ENCODE data around the gene DACT3.
A peak's percentile ranks its signal among the peaks of the same experiment; 100 is the strongest.

Gene DACT3, protein sequence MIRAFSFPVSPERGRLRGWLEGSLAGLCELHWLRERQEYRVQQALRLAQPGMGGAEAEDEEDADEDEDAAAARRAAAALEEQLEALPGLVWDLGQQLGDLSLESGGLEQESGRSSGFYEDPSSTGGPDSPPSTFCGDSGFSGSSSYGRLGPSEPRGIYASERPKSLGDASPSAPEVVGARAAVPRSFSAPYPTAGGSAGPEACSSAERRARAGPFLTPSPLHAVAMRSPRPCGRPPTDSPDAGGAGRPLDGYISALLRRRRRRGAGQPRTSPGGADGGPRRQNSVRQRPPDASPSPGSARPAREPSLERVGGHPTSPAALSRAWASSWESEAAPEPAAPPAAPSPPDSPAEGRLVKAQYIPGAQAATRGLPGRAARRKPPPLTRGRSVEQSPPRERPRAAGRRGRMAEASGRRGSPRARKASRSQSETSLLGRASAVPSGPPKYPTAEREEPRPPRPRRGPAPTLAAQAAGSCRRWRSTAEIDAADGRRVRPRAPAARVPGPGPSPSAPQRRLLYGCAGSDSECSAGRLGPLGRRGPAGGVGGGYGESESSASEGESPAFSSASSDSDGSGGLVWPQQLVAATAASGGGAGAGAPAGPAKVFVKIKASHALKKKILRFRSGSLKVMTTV

DNA sequence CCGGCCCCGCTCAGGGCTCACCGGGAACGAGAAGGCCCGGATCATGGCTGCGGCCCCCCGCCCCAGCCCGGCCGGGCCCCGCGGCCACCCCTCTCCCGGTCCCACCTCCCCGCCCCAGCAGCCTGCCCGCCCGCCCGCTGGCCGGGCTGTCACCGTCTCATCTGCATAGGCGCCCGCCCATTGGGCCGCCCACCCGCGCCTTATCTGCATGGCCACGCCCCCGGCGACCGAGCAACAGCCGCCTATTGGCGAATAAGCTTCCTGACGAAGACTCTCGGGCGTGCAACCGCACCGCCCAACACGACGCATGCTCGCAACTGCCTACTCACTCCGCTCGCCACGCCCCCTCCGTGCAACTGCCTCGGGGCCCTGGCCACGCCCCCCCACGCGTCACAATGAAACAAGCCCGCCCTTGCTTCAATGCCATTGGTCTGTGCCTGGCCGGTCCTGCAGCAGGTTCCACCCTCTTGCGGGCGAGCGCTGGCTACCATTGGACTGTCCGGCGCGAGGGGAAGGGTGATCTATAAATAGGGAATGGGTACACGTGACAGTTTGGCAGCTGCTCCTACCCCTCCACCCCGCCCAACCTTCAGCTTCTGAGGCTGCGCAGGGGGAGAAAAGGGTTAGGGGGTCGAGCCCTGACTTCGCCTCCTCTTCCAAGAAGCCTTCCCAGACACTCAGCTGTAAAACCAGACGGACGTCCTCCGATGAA lies at the start of gene DACT3:
Gene DACT3, minus strand, starts transcription at position 163 of the 712 bp plus-strand sequence. Its CDS starts 118 bp downstream, at position 45.
- H3K4me1 ChIP-seq: peaks cover 3 to 42% (median 23%) of the 10 kb centered on the region in 4 donors

DNA sequence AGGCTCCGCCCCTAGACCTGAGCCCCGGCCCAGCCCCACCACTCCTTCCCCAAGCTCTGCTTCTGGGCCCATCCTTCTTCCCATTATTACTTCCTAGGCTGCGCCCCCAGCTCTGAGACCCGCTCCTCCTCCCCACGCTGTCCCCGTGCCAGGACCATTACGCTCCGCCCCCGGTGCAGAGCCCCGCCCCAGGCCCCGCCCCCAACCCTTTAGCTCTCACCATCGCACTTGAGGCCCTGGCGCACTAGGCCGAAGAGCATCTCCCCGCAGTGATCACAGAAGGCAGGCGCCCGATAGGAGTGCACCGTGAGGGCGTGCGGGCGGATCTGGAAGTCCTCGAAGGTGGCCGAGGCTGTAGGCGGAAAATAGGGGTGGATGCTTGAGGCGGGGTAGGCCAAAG lies 49.7 kb upstream of the DACT3 start:
- Histone ChIP-seq H3K27me3 (no peaks in the 10 kb centered on the region), H3K9me3 (no peaks in the 10 kb centered on the region), H3K36me3 (peaks cover 8 to 53% (median 33%) of the 10 kb centered on the region in 3 donors), H3K4me1 (peaks cover 0 to 21% (median 16%) of the 10 kb centered on the region in 4 donors), H3K27ac (no peak overlapping the region), H3K4me3 (no peak overlapping the region)
- no peak for DNase-seq
- TF ChIP-seq, protein P1, sequence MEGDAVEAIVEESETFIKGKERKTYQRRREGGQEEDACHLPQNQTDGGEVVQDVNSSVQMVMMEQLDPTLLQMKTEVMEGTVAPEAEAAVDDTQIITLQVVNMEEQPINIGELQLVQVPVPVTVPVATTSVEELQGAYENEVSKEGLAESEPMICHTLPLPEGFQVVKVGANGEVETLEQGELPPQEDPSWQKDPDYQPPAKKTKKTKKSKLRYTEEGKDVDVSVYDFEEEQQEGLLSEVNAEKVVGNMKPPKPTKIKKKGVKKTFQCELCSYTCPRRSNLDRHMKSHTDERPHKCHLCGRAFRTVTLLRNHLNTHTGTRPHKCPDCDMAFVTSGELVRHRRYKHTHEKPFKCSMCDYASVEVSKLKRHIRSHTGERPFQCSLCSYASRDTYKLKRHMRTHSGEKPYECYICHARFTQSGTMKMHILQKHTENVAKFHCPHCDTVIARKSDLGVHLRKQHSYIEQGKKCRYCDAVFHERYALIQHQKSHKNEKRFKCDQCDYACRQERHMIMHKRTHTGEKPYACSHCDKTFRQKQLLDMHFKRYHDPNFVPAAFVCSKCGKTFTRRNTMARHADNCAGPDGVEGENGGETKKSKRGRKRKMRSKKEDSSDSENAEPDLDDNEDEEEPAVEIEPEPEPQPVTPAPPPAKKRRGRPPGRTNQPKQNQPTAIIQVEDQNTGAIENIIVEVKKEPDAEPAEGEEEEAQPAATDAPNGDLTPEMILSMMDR (IDR thresholded peaks at IDR 0.05): no peak
- intact Hi-C loops (cut with DNase I; ENCODE audit: low total_unique reads): no loop called here

More for the DNA sequence above, at the start of gene DACT3:
- H3K4me3 ChIP-seq: peak within 1 kb of the TSS; percentile 89 to 98
- intact Hi-C loops (cut with DNase I; ENCODE audit: low total_unique reads): loop anchor here (5.0 kb wide), 1 partner anchor 44 kb away; no protein-coding TSS in a partner anchor
- no peaks in the 10 kb centered on the region for H3K27me3 ChIP-seq
- peak within 1 kb of the TSS; percentile 92 to 99 for H3K27ac ChIP-seq
- H3K9me3 ChIP-seq: no peaks in the 10 kb centered on the region
- TF ChIP-seq, protein P1 (IDR thresholded peaks at IDR 0.05): no peak
- peaks cover 0 to 8% (median 0%) of the 10 kb centered on the region in 3 donors for H3K36me3 ChIP-seq
- peak; percentile 100 for DNase-seq

DNA sequence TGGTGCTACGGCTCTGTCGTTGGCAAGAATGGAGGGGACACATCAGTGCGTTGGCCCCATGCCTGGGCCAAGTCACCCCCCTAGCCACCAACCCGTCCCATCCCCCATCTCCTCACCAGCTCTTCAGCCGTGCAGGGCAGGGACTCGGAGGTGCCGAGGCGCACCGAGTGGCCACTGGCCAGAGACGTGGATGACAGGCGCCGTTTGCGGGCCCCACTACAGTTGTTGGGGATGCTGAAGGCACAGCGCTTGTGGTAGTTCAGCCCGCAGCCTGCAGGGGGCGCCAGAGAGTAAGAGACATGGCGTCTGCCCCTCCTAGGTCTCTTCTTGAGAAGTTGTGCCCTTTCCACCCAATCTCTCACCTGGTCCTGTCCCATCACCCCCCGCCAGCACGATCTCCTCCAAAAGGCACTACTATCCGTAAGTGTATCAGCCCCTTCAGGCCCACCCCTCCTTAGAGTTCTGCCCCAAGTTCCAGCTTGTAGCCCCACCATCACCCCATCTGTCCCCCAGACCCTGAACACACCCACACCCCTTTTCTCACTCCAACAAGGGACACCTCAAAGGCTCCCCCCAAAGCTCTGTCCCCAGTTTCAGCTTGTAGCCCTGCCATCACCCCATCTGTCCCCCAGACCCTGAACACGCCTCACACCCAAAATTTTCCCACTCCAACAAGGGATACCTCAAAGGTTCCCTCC lies 43.5 kb upstream of the DACT3 start:
- Histone ChIP-seq H3K4me3 (no peak overlapping the region), H3K9me3 (no peaks in the 10 kb centered on the region), H3K27ac (no peak overlapping the region), H3K27me3 (no peaks in the 10 kb centered on the region), H3K36me3 (peaks cover 40 to 93% (median 75%) of the 10 kb centered on the region in 3 donors), H3K4me1 (no peaks in the 10 kb centered on the region)
- TF ChIP-seq, protein P1 (IDR thresholded peaks at IDR 0.05): peak; percentile 90 to 94
- intact Hi-C loops (cut with DNase I; ENCODE audit: low total_unique reads): loop anchor here (5.0 kb wide), 1 partner anchor 133 kb away; no protein-coding TSS in a partner anchor
- peak; percentile 71 to 83 for DNase-seq

DNA sequence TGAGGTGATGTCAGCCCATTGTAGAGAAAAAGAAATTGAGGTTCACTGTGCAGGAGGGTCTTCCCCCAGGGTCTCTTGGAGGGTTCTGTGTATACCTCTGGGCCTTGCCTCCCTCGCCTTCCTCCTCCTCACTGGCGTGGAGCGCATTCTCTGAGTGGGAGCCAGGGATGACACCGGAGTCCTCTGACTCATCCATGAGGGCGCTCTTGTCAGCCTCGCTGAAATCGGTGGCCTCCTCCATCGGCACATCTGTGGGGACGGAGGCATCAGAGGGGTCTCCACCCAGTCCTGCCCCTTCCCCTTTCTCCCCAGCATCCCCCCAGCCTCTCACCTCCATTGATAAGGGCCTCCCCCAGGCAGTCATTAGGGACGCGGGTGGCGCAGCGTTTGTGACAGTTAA lies 39.7 kb upstream of the DACT3 start:
- TF ChIP-seq, protein P1 (IDR thresholded peaks at IDR 0.05): no peak
- no peaks in the 10 kb centered on the region for H3K9me3 ChIP-seq
- no peak overlapping the region for H3K4me3 ChIP-seq
- H3K27ac ChIP-seq: no peak overlapping the region
- intact Hi-C loops (cut with DNase I; ENCODE audit: low total_unique reads): loop anchor here (5.0 kb wide), 1 partner anchor 137 kb away; no protein-coding TSS in a partner anchor
- H3K27me3 ChIP-seq: no peaks in the 10 kb centered on the region
- DNase-seq: no peak
- peaks cover 0 to 13% (median 5%) of the 10 kb centered on the region in 4 donors for H3K4me1 ChIP-seq
- peaks cover 45 to 93% (median 81%) of the 10 kb centered on the region in 3 donors for H3K36me3 ChIP-seq

All from tibial artery (tissue), 4 donors.